PC-9 (cell line): ENCODE data around the gene XYLB. TPM values are rescaled to one million over a fixed set of nuclear protein-coding genes. Genes with fewer than 3 reads are reported as not detected.
"Not testable (repeated sequence)": the region's sequence is repeated elsewhere in the genome, so short reads cannot be mapped to it uniquely, and the experiment has no call there.

Experiments used
- BruUV-seq: library from RNA; stranded (reverse); fragments of 400-500 nt; replicated peaks from 2 replicates; lab custom pipeline; 2021; lab: Mats Ljungman, UMichigan
- CTCF ChIA-PET: fragments of 300-600 bp; sonication (Branson Sonifier 250); formaldehyde crosslinking; loops from one replicate; lab custom pipeline; 2022; ENCODE audit warnings: antibody characterized with exemption; lab: Charles Lee
- POLR2A ChIA-PET: fragments of 300-600 bp; sonication (Branson Sonifier 250); formaldehyde crosslinking; loops from one replicate; lab custom pipeline; 2022; ENCODE audit warnings: antibody characterized with exemption; ENCODE audit not compliant: unreplicated experiment; lab: Charles Lee
- DNase-seq, 2 experiments: peaks; one replicate each; pipeline versions ENCODE4 v3.0.0 to v3.0.0-alpha.2; 2015 to 2022; ENCODE audit warnings: mixed read lengths in 1 of 2
- H2AFZ ChIP-seq: fragments of 200-600 bp; sonication (generic); 2 replicates; pipeline ENCODE4 v1.8.1; 2017; ENCODE audit warnings: antibody characterized with exemption
- H3F3A ChIP-seq: fragments of 200-600 bp; sonication (generic); 2 replicates; pipeline ENCODE4 v1.8.1; 2017; ENCODE audit warnings: antibody characterized with exemption, mild to moderate bottlenecking, low read depth; ENCODE audit not compliant: insufficient read depth
- H3K27ac ChIP-seq: fragments of 200-600 bp; sonication (generic); 2 replicates; pipeline ENCODE4 v1.6.1; 2016; ENCODE audit warnings: mixed run types
- H3K27me3 ChIP-seq: fragments of 200-600 bp; sonication (generic); 2 replicates; pipeline ENCODE4 v1.6.1; 2016; ENCODE audit warnings: low read depth, mixed run types; ENCODE audit not compliant: insufficient read depth
- H3K36me3 ChIP-seq: fragments of 200-600 bp; sonication (generic); 2 replicates; pipeline ENCODE4 v1.6.1; 2016; ENCODE audit warnings: low read depth, mixed run types
- H3K4me1 ChIP-seq: fragments of 200-600 bp; sonication (generic); replicated peaks from 2 replicates; pipeline ENCODE4 v1.6.1; 2016; ENCODE audit warnings: mixed run types; ENCODE audit not compliant: insufficient read depth
- H3K4me2 ChIP-seq: fragments of 200-600 bp; sonication (generic); 2 replicates; pipeline ENCODE4 v1.6.1; 2017; ENCODE audit warnings: mixed run types
- H3K4me3 ChIP-seq: fragments of 200-600 bp; sonication (generic); 2 replicates; pipeline ENCODE4 v1.6.1; 2016; ENCODE audit warnings: mixed run types
- H3K79me2 ChIP-seq: fragments of 200-600 bp; sonication (generic); 2 replicates; pipeline ENCODE4 v1.6.1; 2017; ENCODE audit warnings: low read depth, mixed run types
- H3K9me2 ChIP-seq: fragments of 200-600 bp; sonication (generic); 2 replicates; pipeline ENCODE4 v1.8.1; 2017; ENCODE audit warnings: mild to moderate bottlenecking; ENCODE audit not compliant: insufficient read depth
- H3K9me3 ChIP-seq: fragments of 200-600 bp; sonication (generic); 2 replicates; pipeline ENCODE4 v1.8.1; 2016; ENCODE audit warnings: low read depth; ENCODE audit not compliant: insufficient read depth
- H4K20me1 ChIP-seq: fragments of 200-600 bp; sonication (generic); 2 replicates; pipeline ENCODE4 v1.8.1; 2017; ENCODE audit not compliant: insufficient read depth
- CTCF ChIP-seq: fragments of 200-600 bp; sonication (generic); conservative IDR thresholded peaks from 2 replicates; pipeline ENCODE4 v1.6.1; 2017; ENCODE audit warnings: mixed run types, antibody characterized with exemption, mild to moderate bottlenecking, moderate library complexity
- EZH2 ChIP-seq: fragments of 200-600 bp; sonication (generic); IDR thresholded peaks from 2 replicates; pipeline ENCODE4 v1.8.0; 2017; ENCODE audit warnings: antibody characterized with exemption, low read depth
- intact Hi-C: fragments of 100-400 bp; cut with micrococcal nuclease; formaldehyde crosslinking; loops from one replicate; pipeline ENCODE4 v1.10.0; 2022; ENCODE audit not compliant: unreplicated experiment
- total RNA-seq: library from RNA; stranded (reverse); gene quantifications from 2 replicates; pipeline ENCODE4 v1.2.3, GENCODE V29; 2021

XYLB gene
- total RNA-seq, 1 experiment from 2014 or later: 2.4 TPM

GRCh38 chr3:38316356-38317191 is 30.0 kb upstream of the XYLB start:
- Histone ChIP-seq H3K27ac (no peak overlapping the region), H3K36me3 (no peaks in the 10 kb centered on the region), H3K9me3 (no peaks in the 10 kb centered on the region), H3K4me2 (no peak overlapping the region), H3K9me2 (no peaks in the 10 kb centered on the region), H4K20me1 (no peaks in the 10 kb centered on the region), H3F3A (no peaks in the 10 kb centered on the region), H3K79me2 (no peaks in the 10 kb centered on the region), H2AFZ (no peak overlapping the region), H3K4me1 (no peaks in the 10 kb centered on the region), H3K27me3 (no peaks in the 10 kb centered on the region), H3K4me3 (no peak overlapping the region)
- TF ChIP-seq CTCF: no peak
- TF ChIP-seq EZH2: no peak
- DNase-seq: no peak
- intact Hi-C loops: no loop called here
- POLR2A ChIA-PET: no interaction called here
- CTCF ChIA-PET: no interaction called here
- BruUV-seq: no TSS peak

- intact Hi-C loops: no loop called here
- Histone ChIP-seq H3K27me3 (no peaks in the 10 kb centered on the region), H3K9me2 (no peaks in the 10 kb centered on the region), H3K4me1 (no peaks in the 10 kb centered on the region), H3K27ac (no peak overlapping the region), H3K36me3 (no peaks in the 10 kb centered on the region), H3K9me3 (no peaks in the 10 kb centered on the region), H3K4me2 (no peak overlapping the region), H3K79me2 (no peaks in the 10 kb centered on the region), H2AFZ (no peak overlapping the region), H3K4me3 (no peak overlapping the region), H3F3A (no peaks in the 10 kb centered on the region), H4K20me1 (no peaks in the 10 kb centered on the region)
- no peak for TF ChIP-seq EZH2
- no peak for TF ChIP-seq CTCF
- BruUV-seq: no TSS peak
- CTCF ChIA-PET: no interaction called here
- POLR2A ChIA-PET: no interaction called here
- DNase-seq: no peak
Measured at GRCh38 chr3:38317192-38317759, 29.3 kb upstream of the XYLB start.

GRCh38 chr3:38318766-38319671 is 27.6 kb upstream of the XYLB start:
- Histone ChIP-seq H3K9me2 (no peaks in the 10 kb centered on the region), H3K27ac (no peak overlapping the region), H2AFZ (no peak overlapping the region), H3K27me3 (no peaks in the 10 kb centered on the region), H3K9me3 (no peaks in the 10 kb centered on the region), H3K4me1 (no peaks in the 10 kb centered on the region), H3K4me3 (no peak overlapping the region), H3K4me2 (no peak overlapping the region), H3K79me2 (no peaks in the 10 kb centered on the region), H3F3A (no peaks in the 10 kb centered on the region), H4K20me1 (no peaks in the 10 kb centered on the region), H3K36me3 (no peaks in the 10 kb centered on the region)
- ChIA-PET POLR2A (no interaction called here), CTCF (no interaction called here)
- TF ChIP-seq CTCF (no peak), EZH2 (no peak)
- no TSS peak for BruUV-seq
- DNase-seq: no peak
- intact Hi-C loops: no loop called here

GRCh38 chr3:38320638-38321037 is 25.9 kb upstream of the XYLB start:
- CTCF ChIA-PET, H3K36me3 ChIP-seq, H3K27ac ChIP-seq, DNase-seq, POLR2A ChIA-PET, H3K79me2 ChIP-seq, BruUV-seq, intact Hi-C loops, H2AFZ ChIP-seq, H4K20me1 ChIP-seq, H3K4me2 ChIP-seq, H3K4me3 ChIP-seq, H3K4me1 ChIP-seq, H3K27me3 ChIP-seq, H3K9me2 ChIP-seq, H3K9me3 ChIP-seq, H3F3A ChIP-seq: not testable (repeated sequence)
